ENCODE data around the gene KRT83.

DNA sequence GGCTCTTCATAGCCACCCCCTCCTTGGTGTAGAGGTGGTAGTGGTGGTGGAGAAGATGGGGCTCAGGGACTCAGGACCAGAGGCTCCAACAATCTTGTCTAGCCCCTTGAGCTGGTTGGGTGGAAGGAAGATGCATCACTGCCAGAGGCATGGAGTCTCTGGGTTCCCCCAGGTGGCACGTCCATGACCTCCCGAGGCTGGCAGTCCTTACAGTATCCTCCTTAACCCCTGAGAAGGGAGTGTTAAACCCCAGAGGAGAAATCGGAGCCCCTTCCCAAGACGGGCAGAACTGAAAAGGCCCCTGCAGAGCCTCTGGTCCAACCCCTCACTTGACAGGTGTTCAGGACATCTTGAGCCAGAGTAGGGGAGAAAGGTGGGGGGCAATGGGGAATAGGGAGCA, 9.1 kb downstream of the KRT83 start:
- TF ChIP-seq POLR2AphosphoS5 (IDR thresholded peaks at IDR 0.05; ENCODE audit: low read depth, low read length) (no peak), POLR2A (IDR thresholded peaks at IDR 0.05; ENCODE audit: low read depth, low read length) (no peak)
